ENCODE results near the gene GFOD1. TPM values are rescaled to one million over a fixed set of nuclear protein-coding genes. Genes with fewer than 3 reads are reported as not detected.

The GFOD1 gene
- total and polyA plus RNA-seq, 8 donors: 5.7 to 19.6 (median 8.2) TPM

- Histone ChIP-seq H3K27me3 (no peaks in the 10 kb centered on the region), H3K36me3 (no peaks in the 10 kb centered on the region), H3K9me3 (no peaks in the 10 kb centered on the region), H3K4me1 (peaks cover 29 to 56% of the 10 kb centered on the region in 2 donors), H3K27ac (peak overlapping the region in 1 of 2 donors; percentile 5), H3K4me3 (no peak overlapping the region)
- no peak for TF ChIP-seq CTCF (IDR thresholded peaks at IDR 0.05)
- ATAC-seq: no peak
- intact Hi-C loops (cut with DNase I): no loop called here
- DNase-seq: no peak
These were observed 60.1 kb downstream of the GFOD1 start for GRCh38 chr6:13427316-13427715.

GRCh38 chr6:13425943-13426931 lies 61.2 kb downstream of the GFOD1 start:
- ATAC-seq (peak; percentile 60), DNase-seq (no peak)
- peak overlapping the region; percentile 39 to 56 for H3K27ac ChIP-seq
- peaks cover 35 to 50% of the 10 kb centered on the region in 2 donors for H3K4me1 ChIP-seq
- no peak overlapping the region for H3K4me3 ChIP-seq
- intact Hi-C loops (cut with DNase I): no loop called here
- H3K27me3 ChIP-seq: no peaks in the 10 kb centered on the region
- H3K36me3 ChIP-seq: no peaks in the 10 kb centered on the region
- TF ChIP-seq CTCF (IDR thresholded peaks at IDR 0.05): no peak
- H3K9me3 ChIP-seq: no peaks in the 10 kb centered on the region

GRCh38 chr6:13425270-13425873 lies 62.0 kb downstream of the GFOD1 start:
- Histone ChIP-seq H3K36me3 (no peaks in the 10 kb centered on the region), H3K27me3 (no peaks in the 10 kb centered on the region), H3K4me3 (no peak overlapping the region), H3K4me1 (peaks cover 35 to 56% of the 10 kb centered on the region in 2 donors), H3K27ac (peak overlapping the region; percentile 34 to 42), H3K9me3 (no peaks in the 10 kb centered on the region)
- DNase-seq (peak in 2 of 4 donors; percentile 73 to 84), ATAC-seq (no peak)
- intact Hi-C loops (cut with DNase I): no loop called here
- no peak for TF ChIP-seq CTCF (IDR thresholded peaks at IDR 0.05)

GRCh38 chr6:13423252-13423651 lies 64.1 kb downstream of the GFOD1 start:
- Histone ChIP-seq H3K27me3 (no peaks in the 10 kb centered on the region), H3K36me3 (no peaks in the 10 kb centered on the region), H3K4me3 (no peak overlapping the region), H3K4me1 (peaks cover 29 to 64% of the 10 kb centered on the region in 2 donors), H3K9me3 (no peaks in the 10 kb centered on the region), H3K27ac (peak overlapping the region; percentile 50 to 62)
- ATAC-seq: no peak
- no peak for DNase-seq
- intact Hi-C loops (cut with DNase I): no loop called here
- no peak for TF ChIP-seq CTCF (IDR thresholded peaks at IDR 0.05)

- Histone ChIP-seq H3K9me3 (no peaks in the 10 kb centered on the region), H3K27ac (peak overlapping the region; percentile 50 to 62), H3K4me3 (no peak overlapping the region), H3K27me3 (no peaks in the 10 kb centered on the region), H3K4me1 (peaks cover 24 to 59% of the 10 kb centered on the region in 2 donors), H3K36me3 (no peaks in the 10 kb centered on the region)
- DNase-seq (no peak), ATAC-seq (peak; percentile 16)
- TF ChIP-seq CTCF (IDR thresholded peaks at IDR 0.05): no peak
- intact Hi-C loops (cut with DNase I): no loop called here
These were observed 64.6 kb downstream of the GFOD1 start for GRCh38 chr6:13422681-13423221.
